CD4-positive, alpha-beta T cell treated with Interleukin-1 beta for 1 hour (primary cell): ENCODE measurements around the gene HIP1R.
"Not testable (repeated sequence)": the region's sequence is repeated elsewhere in the genome, so short reads cannot be mapped to it uniquely, and the experiment has no call there.

Experiments
- DNase-seq, 2 donors: peaks; one replicate each; pipeline ENCODE4 v3.0.0-alpha.2; 2020 to 2022

Gene HIP1R, protein sequence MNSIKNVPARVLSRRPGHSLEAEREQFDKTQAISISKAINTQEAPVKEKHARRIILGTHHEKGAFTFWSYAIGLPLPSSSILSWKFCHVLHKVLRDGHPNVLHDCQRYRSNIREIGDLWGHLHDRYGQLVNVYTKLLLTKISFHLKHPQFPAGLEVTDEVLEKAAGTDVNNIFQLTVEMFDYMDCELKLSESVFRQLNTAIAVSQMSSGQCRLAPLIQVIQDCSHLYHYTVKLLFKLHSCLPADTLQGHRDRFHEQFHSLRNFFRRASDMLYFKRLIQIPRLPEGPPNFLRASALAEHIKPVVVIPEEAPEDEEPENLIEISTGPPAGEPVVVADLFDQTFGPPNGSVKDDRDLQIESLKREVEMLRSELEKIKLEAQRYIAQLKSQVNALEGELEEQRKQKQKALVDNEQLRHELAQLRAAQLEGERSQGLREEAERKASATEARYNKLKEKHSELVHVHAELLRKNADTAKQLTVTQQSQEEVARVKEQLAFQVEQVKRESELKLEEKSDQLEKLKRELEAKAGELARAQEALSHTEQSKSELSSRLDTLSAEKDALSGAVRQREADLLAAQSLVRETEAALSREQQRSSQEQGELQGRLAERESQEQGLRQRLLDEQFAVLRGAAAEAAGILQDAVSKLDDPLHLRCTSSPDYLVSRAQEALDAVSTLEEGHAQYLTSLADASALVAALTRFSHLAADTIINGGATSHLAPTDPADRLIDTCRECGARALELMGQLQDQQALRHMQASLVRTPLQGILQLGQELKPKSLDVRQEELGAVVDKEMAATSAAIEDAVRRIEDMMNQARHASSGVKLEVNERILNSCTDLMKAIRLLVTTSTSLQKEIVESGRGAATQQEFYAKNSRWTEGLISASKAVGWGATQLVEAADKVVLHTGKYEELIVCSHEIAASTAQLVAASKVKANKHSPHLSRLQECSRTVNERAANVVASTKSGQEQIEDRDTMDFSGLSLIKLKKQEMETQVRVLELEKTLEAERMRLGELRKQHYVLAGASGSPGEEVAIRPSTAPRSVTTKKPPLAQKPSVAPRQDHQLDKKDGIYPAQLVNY

DNA sequence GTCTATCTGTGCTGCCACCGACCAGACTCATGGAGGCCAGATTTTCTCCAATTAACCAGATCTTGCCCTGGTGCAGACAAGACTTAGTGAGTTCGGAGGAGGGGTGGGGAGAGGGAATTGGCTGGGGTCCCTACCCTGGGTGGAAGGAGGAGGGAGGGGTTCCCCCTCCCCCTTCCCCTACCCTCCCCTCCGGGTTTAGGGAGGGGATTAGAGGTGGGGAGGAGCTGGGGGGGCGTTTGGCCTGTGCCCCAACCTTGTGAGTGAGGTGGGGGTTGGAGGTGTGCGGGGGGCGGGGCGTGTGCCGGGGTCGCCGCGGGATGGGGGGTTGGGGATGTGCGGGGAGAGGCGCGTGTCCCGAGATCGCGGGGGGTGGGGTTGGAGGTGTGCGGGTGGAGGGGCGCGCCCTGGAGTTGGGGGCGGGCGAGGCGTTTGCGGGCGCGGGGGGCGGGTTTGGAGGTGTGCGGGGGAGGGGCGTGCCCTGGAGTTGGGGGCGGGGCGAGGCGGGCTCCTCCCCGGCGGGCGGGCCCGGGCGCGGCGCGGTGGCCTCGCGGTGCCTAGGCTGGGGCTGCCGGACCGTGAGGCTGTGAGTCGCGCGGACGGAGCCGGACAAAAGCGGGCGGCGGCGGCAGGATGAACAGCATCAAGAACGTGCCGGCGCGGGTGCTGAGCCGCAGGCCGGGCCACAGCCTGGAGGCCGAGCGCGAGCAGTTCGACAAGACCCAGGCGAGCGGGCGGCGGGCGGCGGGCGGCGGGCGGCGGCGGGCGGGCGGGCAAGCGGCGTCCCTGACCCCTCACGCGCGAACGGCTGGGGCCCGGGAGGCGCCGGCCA lies at the start of gene HIP1R:
TSS of gene HIP1R (plus strand) at position 537 of the 829 bp plus-strand sequence. CDS start at position 631, 94 bp downstream.
- DNase-seq, result peak; percentile 50 to 57

DNA sequence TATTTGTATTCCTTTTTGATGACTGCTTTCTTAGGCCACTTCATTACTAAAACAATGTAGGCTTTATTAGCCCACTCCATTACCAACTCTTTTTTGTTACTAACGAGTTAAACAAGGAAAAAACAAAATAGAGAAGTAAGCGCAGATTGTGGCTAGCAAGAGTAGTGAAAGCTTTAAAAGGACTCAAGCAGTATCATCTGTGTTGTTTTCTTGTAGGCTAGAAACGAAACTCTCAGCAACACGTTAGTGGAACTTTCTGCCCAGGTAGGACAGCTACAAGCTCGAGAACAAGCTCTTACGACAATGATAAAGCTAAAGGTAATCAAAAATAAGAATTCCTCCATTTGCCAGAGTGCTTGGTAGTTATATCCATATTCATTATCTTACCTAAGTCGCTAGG lies 49.8 kb upstream of the HIP1R start:
- DNase-seq, result no peak

DNA sequence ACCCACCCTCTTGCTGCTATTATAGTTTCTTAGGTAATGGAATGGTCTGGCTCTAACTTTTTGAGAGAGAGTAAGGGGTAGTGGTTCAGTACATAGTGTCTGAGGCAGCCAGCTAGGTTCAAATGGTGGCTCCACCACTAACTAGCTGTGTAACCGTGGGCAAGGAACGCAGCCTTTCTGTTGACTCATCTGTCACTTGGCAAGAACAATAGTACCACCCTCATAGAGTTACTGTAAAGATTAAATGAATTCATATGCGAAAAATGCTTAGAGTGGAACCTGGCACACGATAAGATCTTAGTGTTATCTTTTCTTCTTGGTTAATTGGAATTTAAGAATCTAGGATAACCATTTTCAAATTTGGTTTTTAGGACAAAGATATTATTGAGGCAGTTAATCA lies 46.9 kb upstream of the HIP1R start:
- DNase-seq, result no peak

DNA sequence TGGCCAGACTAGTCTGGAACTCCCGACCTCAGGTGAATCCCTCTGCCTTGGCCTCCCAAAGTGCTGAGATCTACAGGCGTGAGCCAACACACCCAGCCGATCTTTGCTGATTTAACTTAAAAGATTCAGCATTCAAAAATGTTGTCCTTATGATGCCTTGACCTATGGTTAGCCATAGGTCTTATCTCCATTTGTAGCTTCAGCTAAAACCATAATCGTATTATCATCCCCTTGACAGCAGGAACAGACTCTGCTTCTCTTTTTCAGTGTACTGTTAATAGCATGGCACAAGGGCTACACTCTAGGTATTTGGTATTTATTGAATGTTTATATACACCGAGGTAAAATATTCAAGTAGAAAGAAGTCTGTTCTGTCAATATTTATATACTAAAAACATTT lies 45.6 kb upstream of the HIP1R start:
- DNase-seq, result no peak

DNA sequence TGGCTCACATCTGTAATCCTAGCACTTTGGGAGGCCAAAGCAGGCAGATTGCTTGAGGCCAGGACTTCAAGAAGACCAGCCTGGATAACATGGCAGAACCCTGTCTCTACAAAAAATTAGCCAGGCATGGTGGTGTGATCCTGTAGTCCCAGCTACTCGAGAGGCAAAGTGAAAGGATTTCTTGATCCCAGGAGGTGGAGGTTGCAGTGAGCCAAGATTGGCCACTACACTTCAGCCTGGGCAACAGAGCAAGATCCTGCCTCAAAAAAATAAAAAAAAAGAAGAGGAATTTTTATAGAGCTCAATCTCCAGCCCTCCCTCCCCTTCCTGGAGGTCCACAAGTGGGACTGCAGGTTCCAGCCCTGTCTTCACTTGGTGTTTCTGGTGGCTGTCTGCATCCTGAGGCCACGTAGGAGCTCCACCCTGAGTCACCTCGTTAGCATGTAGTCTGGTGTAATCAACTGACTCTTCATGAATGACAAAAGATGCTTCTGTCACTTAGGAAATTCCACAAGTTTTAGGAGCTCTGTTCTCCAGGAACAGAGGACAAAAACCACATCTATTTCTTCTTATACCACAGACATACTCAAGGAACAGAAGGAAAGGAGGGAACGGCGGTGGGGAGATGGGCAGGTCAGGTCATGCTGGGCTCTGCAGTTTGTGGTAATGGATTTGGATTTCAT lies 44.7 kb upstream of the HIP1R start:
- no peak for DNase-seq

DNA sequence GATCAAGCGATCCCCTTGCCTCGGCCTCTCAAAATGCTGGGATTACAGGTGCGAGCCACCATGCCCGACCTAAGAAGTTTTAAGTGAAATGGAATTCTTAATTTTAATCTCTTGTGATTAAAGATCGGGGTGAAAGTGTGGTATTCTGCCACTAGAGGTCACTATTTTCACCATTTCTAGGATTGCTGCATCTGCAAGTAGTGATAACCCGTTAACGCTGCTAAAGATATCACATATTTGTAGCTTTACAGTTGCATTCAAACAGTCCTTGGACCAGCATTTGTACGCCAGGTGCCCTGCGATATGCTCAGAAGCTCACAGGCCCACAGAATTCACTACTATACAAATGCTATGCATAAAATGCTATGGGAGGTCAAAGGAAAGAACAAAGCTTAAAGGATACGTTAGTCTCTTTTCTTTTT lies 41.6 kb upstream of the HIP1R start:
- peak; percentile 5 to 64 for DNase-seq

DNA sequence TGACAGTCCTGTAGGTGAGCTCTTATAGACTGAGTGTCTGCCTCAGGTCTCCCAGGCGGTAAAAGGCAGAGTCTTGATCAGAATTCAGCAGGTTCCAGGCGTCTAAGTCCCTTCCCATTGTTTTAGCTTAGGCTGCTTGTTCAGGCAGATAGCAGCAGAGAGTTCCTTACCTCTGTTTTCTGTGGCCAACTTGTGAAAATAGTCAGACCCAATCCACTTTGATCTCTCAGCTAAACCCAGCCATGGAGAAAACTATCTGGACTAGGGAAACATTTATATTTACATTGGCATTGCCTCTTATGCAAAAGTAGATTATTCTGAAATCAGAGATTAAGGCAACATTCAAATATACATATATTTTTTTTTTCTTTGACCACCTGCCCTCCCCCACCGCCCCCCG lies 39.5 kb upstream of the HIP1R start:
- no peak for DNase-seq

DNA sequence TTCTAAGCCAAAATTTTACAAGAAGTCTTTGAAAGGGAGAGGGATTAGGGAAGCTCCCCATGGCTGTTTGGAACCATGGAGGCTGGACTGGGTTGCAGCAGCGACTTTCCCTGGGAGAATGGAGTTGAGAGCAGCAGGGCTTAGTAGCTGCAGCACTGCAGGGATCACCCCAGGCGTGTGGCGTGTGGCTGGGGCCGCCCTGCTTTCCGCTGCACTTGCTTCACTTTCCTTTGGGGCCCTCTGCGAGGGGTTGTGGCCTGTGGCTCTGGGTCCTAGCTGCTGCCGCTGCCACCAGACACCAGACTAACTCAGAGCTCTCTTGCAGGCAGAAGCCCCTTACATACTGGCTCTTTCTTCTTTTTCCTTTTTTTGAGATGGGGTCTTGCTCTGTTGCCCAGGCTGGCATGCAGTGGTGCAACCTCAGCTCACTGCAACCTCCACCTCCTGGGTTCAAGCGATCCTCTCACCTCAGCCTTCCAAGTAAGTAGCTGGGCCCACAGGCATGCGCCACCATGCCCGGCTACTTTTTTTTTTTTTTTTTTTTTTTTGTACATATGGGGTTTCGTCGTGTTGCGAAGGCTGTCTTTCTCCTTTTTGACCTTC lies 35.5 kb upstream of the HIP1R start:
- no peak for DNase-seq

DNA sequence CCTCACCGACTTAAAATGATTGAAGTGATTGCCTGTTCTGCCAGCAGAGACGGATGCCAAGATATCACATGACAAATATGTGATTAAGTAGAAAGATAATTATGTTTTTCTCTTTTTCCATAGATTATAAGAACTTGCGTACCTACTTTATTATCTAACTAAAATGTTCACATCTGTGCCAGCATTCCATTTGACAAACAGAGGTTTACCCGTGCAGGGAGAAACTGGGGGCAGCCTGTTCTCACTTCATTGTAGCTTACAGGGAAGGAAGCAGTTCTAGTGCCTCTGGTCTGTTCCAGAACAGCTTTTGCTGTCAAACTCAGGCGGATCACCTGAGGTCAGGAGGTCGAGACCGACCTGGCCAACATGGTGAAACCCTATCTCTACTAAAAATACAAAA lies 31.3 kb upstream of the HIP1R start:
- no peak for DNase-seq

DNA sequence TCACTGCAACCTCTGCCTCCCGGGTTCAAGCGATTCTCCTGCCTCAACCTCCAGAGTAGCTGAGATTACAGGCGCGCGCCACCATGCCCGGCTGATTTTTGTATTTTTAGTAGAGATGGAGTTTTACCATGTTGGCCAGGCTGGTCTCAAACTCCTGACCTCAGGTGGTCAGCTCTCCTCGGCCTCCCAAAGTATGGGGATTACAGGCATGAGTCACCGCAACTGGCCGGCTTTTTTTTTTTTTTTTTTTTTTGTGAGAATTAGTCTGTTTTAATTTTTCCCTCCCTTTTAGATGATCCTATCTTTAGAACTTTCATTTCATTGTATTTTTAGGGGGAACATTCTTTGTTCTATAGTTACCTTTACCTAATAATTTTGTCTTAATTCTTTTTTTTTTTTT lies 30.3 kb upstream of the HIP1R start:
- DNase-seq, result not testable (repeated sequence)

DNA sequence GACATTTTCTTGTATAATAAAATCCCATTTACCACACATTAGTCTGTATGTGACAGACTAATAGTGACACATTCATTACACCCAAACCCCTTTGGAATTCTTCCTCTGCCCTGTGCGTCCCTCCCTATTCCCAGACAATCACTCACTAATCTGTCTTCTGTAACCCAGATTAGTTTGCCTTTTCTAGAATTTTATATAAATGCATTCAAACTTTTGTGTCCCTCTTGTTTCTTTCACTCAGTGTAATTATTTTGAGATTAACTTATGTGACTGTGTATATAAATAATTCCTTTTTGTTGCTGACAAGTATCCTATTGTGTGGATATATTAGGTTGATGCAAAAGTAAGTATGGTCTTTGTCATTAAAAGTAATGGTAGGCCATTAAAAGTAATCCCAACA lies 27.6 kb upstream of the HIP1R start:
- no peak for DNase-seq

DNA sequence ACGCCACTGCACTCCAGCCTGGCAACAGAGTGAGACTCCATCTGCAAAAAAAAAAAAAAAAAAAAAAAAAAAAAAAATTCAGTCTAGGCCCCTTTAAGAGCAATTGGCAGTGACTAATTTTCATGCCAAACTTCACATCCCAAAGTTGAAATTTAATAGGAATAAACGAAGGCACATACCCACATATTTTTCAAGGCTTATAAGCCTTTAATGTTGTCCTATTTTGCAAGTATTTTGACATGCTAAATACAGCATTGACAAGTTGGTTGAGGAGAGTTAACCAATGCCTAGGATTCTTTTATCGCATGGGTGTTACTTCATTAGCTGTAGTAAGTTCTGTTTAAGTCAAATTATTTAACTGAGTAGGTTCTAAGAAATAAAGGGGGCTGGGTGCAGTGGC lies 23.5 kb upstream of the HIP1R start:
- no peak for DNase-seq

DNA sequence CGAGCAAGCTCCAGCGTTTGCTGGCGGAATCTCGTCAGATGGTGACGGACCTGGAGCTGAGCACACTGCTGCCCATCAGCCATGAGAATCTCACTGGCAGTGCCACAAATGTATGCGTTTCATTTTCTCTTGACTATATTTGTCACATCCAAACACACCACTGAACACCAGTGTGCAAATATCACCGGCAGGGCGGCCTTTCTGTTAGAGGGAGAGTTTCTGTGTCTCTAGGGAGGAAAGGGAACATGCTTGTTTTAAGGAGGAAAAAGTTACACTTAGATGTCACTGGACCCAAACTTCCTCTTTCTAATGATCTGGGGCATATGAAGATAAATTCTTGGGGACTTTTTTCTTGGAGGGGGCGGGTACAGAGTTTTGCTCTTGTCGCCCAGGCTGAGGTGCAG lies 21.9 kb upstream of the HIP1R start:
- DNase-seq, result peak in 1 of 2 donors; percentile 59

DNA sequence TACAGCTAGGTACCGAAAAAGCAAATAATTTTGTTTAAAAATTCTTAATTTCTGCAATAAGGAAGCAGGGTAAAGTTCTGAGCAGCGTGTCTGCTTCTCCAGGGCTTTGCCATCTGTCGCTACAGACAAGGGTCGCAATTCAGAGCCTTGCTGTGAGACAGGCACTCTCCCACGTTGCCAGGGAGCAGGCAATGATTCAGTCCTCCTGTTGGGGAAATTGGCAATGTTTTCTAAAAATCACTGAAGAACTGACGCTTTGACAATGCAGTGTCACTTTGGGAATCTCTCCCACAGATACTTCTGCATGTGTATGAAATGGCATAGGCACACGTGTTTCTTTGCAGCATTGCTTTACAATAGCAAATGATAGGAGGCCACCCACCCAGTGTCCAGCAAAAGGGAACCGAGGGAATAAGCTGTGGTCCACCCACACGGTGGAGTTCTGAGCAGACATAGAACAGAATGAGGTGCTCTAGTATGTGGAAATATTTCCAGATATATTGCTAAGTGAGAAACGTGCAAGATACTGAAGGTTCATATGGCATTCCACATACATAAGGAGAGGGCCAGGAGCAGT lies 16.0 kb upstream of the HIP1R start:
- DNase-seq, result no peak

DNA sequence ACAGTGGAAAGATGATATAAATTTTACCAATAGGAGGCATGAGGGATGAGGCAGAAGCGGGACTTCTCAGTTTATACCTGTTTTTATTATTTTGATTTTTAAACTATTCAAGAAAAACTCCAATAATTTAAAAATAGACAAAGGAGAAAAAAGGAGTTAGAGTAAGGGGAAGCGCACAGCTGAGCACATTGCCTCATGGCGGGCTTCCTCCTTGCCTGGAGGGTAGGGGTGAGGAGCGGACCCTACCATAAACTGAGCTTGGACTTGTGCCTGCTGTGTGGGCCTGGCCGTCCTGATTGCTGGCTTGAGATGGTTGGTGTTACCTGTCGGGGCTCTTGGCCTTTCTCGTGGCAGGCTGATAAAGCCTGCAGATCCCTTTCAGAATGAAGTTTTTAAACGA lies 15.1 kb upstream of the HIP1R start:
- DNase-seq, result no peak

DNA sequence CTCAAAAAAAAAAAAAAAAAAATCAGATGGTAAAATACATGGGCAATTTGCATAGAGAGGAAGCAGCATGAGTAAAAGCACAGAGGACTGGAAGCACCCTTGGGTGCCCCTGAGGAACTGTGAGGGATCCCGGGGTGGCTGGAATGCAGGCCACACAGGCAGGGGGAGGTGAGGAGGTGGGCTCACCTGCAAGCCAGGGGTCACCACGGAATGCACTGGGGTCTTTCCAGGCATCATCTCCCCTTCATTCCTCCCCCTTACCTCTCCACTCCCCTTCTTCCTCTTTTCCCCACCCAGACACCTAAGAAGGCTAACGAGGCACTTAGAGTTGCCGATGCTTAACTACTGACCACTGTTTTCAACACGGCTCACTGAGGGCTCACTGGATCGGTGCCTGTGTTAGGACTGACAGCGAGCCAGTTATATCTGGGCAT lies 14.4 kb upstream of the HIP1R start:
- DNase-seq, result peak in 1 of 2 donors; percentile 3

DNA sequence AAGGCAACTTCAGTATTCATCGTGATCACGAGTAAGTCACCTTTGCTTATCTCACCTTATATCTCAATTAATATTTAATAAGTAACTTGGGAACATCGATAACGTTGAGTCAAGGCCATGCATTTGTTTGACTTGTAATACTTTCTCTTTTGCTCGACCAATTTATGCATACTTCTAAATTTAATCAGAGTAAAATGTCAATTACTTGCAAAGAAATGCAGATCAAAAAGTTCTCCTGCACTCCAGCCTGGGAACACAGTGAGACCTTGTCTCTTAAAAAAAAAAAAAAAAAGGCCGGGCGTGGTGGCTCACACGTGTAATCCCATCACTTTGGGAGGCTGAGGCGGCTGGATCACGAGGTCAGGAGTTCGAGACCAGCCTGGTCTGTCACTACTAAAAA lies 11.8 kb upstream of the HIP1R start:
- no peak for DNase-seq

DNA sequence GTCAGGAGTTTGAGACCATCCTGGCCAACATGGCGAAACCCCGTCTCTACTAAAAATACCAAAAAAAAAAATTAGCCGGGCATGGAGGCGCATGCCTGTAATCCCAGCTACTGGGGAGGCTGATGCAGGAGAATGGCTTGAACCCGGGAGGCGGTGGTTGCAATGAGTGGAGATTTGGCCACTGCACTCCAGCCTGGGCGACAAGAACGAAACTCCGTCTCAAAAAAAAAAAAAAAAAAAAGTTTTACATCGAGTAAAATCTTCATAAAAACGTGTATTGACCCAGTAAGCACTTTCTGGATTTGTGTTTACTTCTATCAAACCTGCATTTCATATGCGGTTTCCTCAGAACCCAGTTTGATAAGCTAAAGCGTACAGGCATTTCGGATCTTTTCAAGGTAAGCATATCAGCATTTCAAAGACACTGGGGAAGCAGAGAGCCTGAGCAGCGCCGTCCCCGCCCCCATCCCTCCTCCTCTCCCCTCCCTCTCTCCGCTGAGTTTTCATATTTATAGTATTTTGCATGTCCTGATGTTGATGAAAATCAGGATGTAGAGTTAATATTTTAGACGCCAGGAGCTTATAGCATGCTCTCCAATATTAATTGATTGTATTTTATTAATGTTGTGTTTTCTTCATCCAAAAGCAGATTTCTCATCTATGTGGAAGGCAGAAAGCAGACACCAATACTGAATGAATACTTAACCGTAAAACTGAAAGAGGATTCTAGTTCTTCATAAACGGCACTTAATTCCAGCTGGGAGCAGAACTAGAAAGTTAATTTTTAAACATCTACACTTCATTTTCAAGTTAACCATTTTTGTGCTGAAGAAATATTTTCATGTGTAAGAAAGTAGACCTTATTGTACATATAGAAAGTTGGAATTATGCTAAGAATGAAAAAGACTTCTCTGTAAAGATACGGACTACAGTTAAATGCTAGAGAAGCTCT lies 9.2 kb upstream of the HIP1R start:
- DNase-seq, result peak in 1 of 2 donors; percentile 9

DNA sequence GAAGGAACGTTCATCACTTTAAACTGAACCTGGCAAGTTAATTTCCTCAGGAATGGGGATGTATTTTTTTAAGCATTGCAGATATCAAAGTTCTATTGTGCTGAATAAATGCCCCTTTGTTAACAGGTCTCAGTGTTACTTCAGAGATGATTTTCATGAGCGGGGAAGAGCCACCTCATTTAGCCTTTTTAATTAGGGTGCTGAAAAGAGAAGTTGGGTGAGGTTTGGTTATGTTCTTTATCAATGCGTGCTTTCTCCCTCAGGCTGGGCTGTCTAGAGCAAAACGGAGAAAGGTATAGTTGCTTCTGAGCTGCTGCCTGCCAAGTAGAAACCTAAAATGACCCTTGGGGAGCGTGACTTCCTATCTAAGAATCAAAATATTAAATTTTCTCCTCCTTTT lies 8.0 kb upstream of the HIP1R start:
- no peak for DNase-seq
